ENCODE measurements around the gene PLCH2. TPM values are rescaled to one million over a fixed set of nuclear protein-coding genes. Genes with fewer than 3 reads are reported as not detected.

Gene PLCH2
- total RNA-seq, 1 experiment from 2014 or later, result 7.2 TPM

- no peak for ATAC-seq
- Histone ChIP-seq H3K36me3 (ENCODE audit: low read depth, low read length) (no peaks in the 10 kb centered on the region), H3K79me2 (ENCODE audit: low read length) (no peaks in the 10 kb centered on the region), H3K27me3 (ENCODE audit: low read length) (no peaks in the 10 kb centered on the region), H3K9me3 (ENCODE audit: low read length) (no peaks in the 10 kb centered on the region), H3F3A (ENCODE audit: low read length, unreplicated experiment) (no peaks in the 10 kb centered on the region), H3K4me3 (ENCODE audit: low read length) (no peak overlapping the region), H3K9ac (ENCODE audit: low read length) (no peak overlapping the region), H3K4me2 (ENCODE audit: low read length) (no peak overlapping the region), H3K27ac (ENCODE audit: low read length) (no peak overlapping the region), H2AFZ (ENCODE audit: low read length) (no peak overlapping the region), H4K20me1 (ENCODE audit: low read length) (no peaks in the 10 kb centered on the region), H3K9me2 (replicated peaks; ENCODE audit: low read length) (no peaks in the 10 kb centered on the region), H3K4me1 (ENCODE audit: insufficient read depth, low read length) (peaks cover 6% of the 10 kb centered on the region)
- intact Hi-C loops (cut with micrococcal nuclease), result no loop called here
- TF ChIP-seq EZH2 (IDR thresholded peaks at IDR 0.05; ENCODE audit: low read length, unreplicated experiment) (no peak), EZH2phosphoT487 (IDR thresholded peaks at IDR 0.05; ENCODE audit: borderline replicate concordance, low read length) (no peak), CTCF (conservative IDR thresholded peaks at IDR 0.05; ENCODE audit: low read depth, low read length) (no peak)
- no peak for DNase-seq
- CTCF ChIA-PET, result no interaction called here
- no TSS peak for BruUV-seq (replicated peaks)
- POLR2A ChIA-PET (ENCODE audit: unreplicated experiment), result interaction anchor here (0.6 to 0.7 kb wide), 3 partner anchors 27 to 953 kb away, joined by 3 to 4 read pairs (median 3); no protein-coding TSS in a partner anchor
These were observed 12.6 kb downstream of the PLCH2 start for GRCh38 chr1:2488688-2489087.

GRCh38 chr1:2489615-2490014, 13.5 kb downstream of the PLCH2 start:
- Histone ChIP-seq H3K27ac (ENCODE audit: low read length) (no peak overlapping the region), H3K9me2 (replicated peaks; ENCODE audit: low read length) (no peaks in the 10 kb centered on the region), H4K20me1 (ENCODE audit: low read length) (no peaks in the 10 kb centered on the region), H3K27me3 (ENCODE audit: low read length) (no peaks in the 10 kb centered on the region), H3K9me3 (ENCODE audit: low read length) (no peaks in the 10 kb centered on the region), H3K4me1 (ENCODE audit: insufficient read depth, low read length) (peaks cover 15% of the 10 kb centered on the region), H3F3A (ENCODE audit: low read length, unreplicated experiment) (no peaks in the 10 kb centered on the region), H3K9ac (ENCODE audit: low read length) (no peak overlapping the region), H3K4me3 (ENCODE audit: low read length) (no peak overlapping the region), H3K4me2 (ENCODE audit: low read length) (no peak overlapping the region), H2AFZ (ENCODE audit: low read length) (no peak overlapping the region), H3K79me2 (ENCODE audit: low read length) (no peaks in the 10 kb centered on the region), H3K36me3 (ENCODE audit: low read depth, low read length) (no peaks in the 10 kb centered on the region)
- TF ChIP-seq EZH2phosphoT487 (IDR thresholded peaks at IDR 0.05; ENCODE audit: borderline replicate concordance, low read length) (no peak), CTCF (conservative IDR thresholded peaks at IDR 0.05; ENCODE audit: low read depth, low read length) (no peak), EZH2 (IDR thresholded peaks at IDR 0.05; ENCODE audit: low read length, unreplicated experiment) (no peak)
- ChIA-PET CTCF (no interaction called here), POLR2A (ENCODE audit: unreplicated experiment) (interaction anchor here (0.5 kb wide), 1 partner anchor 15 kb away, joined by 6 read pairs; no protein-coding TSS in a partner anchor)
- intact Hi-C loops (cut with micrococcal nuclease), result no loop called here
- ATAC-seq (no peak), DNase-seq (no peak)
- BruUV-seq (replicated peaks), result no TSS peak

- intact Hi-C loops (cut with micrococcal nuclease), result no loop called here
These were observed 16.0 kb downstream of the PLCH2 start for GRCh38 chr1:2492091-2492490.

More at GRCh38 chr1:2492091-2492490, 16.0 kb downstream of the PLCH2 start:
- Histone ChIP-seq H3K4me3 (ENCODE audit: low read length) (no peak overlapping the region), H3K36me3 (ENCODE audit: low read depth, low read length) (no peaks in the 10 kb centered on the region), H4K20me1 (ENCODE audit: low read length) (no peaks in the 10 kb centered on the region), H3F3A (ENCODE audit: low read length, unreplicated experiment) (no peaks in the 10 kb centered on the region), H3K27me3 (ENCODE audit: low read length) (no peaks in the 10 kb centered on the region), H3K9me3 (ENCODE audit: low read length) (no peaks in the 10 kb centered on the region), H3K27ac (ENCODE audit: low read length) (no peak overlapping the region), H3K4me1 (ENCODE audit: insufficient read depth, low read length) (peaks cover 20% of the 10 kb centered on the region), H3K79me2 (ENCODE audit: low read length) (no peaks in the 10 kb centered on the region), H2AFZ (ENCODE audit: low read length) (no peak overlapping the region), H3K9ac (ENCODE audit: low read length) (no peak overlapping the region), H3K4me2 (ENCODE audit: low read length) (no peak overlapping the region), H3K9me2 (replicated peaks; ENCODE audit: low read length) (no peaks in the 10 kb centered on the region)
- TF ChIP-seq EZH2 (IDR thresholded peaks at IDR 0.05; ENCODE audit: low read length, unreplicated experiment) (no peak), EZH2phosphoT487 (IDR thresholded peaks at IDR 0.05; ENCODE audit: borderline replicate concordance, low read length) (no peak), CTCF (conservative IDR thresholded peaks at IDR 0.05; ENCODE audit: low read depth, low read length) (no peak)
- DNase-seq, result no peak
- no TSS peak for BruUV-seq (replicated peaks)
- ChIA-PET POLR2A (ENCODE audit: unreplicated experiment) (no interaction called here), CTCF (no interaction called here)
- ATAC-seq, result no peak

Data from PC-3 (cell line).